ENCODE data around the gene TUBGCP6.

The TUBGCP6 gene, protein sequence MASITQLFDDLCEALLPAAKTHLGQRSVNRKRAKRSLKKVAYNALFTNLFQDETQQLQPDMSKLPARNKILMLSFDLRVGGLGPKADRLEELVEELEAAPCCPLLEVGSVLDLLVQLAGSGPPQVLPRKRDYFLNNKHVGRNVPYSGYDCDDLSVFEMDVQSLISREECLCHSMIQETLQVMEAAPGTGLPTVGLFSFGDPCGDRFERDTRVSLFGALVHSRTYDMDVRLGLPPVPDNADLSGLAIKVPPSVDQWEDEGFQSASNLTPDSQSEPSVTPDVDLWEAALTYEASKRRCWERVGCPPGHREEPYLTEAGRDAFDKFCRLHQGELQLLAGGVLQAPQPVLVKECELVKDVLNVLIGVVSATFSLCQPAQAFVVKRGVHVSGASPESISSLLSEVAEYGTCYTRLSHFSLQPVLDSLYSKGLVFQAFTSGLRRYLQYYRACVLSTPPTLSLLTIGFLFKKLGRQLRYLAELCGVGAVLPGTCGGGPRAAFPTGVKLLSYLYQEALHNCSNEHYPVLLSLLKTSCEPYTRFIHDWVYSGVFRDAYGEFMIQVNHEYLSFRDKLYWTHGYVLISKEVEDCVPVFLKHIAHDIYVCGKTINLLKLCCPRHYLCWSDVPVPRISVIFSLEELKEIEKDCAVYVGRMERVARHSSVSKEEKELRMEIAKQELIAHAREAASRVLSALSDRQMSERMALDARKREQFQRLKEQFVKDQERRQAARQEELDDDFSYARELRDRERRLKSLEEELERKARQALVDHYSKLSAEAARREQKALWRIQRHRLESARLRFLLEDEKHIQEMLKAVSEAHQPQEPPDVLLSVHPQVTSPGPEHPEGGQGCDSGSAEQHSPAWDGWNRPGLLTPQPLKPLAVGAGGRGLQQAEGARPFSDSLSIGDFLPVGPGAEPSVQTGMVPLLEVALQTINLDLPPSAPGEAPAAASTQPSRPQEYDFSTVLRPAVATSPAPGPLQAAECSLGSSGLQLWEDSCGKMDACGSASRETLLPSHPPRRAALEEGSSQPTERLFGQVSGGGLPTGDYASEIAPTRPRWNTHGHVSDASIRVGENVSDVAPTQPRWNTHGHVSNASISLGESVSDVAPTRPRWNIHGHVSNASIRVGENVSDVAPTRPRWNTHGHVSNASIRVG (N-terminal part only)

GRCh38 chr22:50244420-50245213 lies at the start of gene TUBGCP6:
Gene TUBGCP6, minus strand, starts transcription at chr22:50245023. Its CDS starts 564 bp downstream, at chr22:50244459.
- H3K4me3 ChIP-seq (ENCODE audit: low read depth in 1 of 2, low read length in 2 of 2) = peak within 1 kb of the TSS; percentile 97 to 99
- H3K27me3 ChIP-seq (ENCODE audit: insufficient read depth, low read length, poor library complexity) = no peaks in the 10 kb centered on the region
- H3K4me2 ChIP-seq (ENCODE audit: insufficient read depth, low read length) = peak within 1 kb of the TSS; percentile 98
- H2AFZ ChIP-seq (ENCODE audit: low read depth, low read length) = peak within 1 kb of the TSS; percentile 93
- peaks cover 80% of the 10 kb centered on the region for H3K79me2 ChIP-seq (ENCODE audit: insufficient read depth, low read length)
- H3K27ac ChIP-seq (ENCODE audit: low read length) = peak within 1 kb of the TSS; percentile 98
- H3K36me3 ChIP-seq (ENCODE audit: insufficient read depth, low read length) = peaks cover 45% of the 10 kb centered on the region
- DNase-seq (peak; percentile 89), ATAC-seq (ENCODE audit: insufficient read depth, low read depth) (peak; percentile 82)
- peak within 1 kb of the TSS; percentile 87 for H3K9ac ChIP-seq (ENCODE audit: low read depth, low read length)
- no peaks in the 10 kb centered on the region for H3K9me3 ChIP-seq (ENCODE audit: insufficient read depth, low read length, severe bottlenecking)
- TF ChIP-seq EZH2 (IDR thresholded peaks at IDR 0.05; ENCODE audit: borderline replicate concordance, low read depth, low read length, severe bottlenecking) (no peak), CTCF (IDR thresholded peaks at IDR 0.05; ENCODE audit: borderline replicate concordance, extremely low read depth, low read length, poor library complexity, severe bottlenecking) (peak; percentile 33)
- peaks cover 56% of the 10 kb centered on the region for H4K20me1 ChIP-seq (ENCODE audit: insufficient read depth, low read length)
- H3K4me1 ChIP-seq (ENCODE audit: insufficient read depth, low read length) = peaks cover 58% of the 10 kb centered on the region

- ATAC-seq (ENCODE audit: insufficient read depth, low read depth) (no peak), DNase-seq (no peak)
- Histone ChIP-seq H3K4me2 (ENCODE audit: insufficient read depth, low read length) (no peak overlapping the region), H3K4me1 (ENCODE audit: insufficient read depth, low read length) (peaks cover 6% of the 10 kb centered on the region), H3K9me3 (ENCODE audit: insufficient read depth, low read length, severe bottlenecking) (no peaks in the 10 kb centered on the region), H3K27ac (ENCODE audit: low read length) (no peak overlapping the region), H3K9ac (ENCODE audit: low read depth, low read length) (no peak overlapping the region), H3K27me3 (ENCODE audit: insufficient read depth, low read length, poor library complexity) (no peaks in the 10 kb centered on the region), H4K20me1 (ENCODE audit: insufficient read depth, low read length) (peaks cover 13% of the 10 kb centered on the region; the same call in 1 of the 2 replicates), H2AFZ (ENCODE audit: low read depth, low read length) (no peak overlapping the region), H3K79me2 (ENCODE audit: insufficient read depth, low read length) (no peaks in the 10 kb centered on the region), H3K4me3 (ENCODE audit: low read depth in 1 of 2, low read length in 2 of 2) (no peak overlapping the region), H3K36me3 (ENCODE audit: insufficient read depth, low read length) (no peaks in the 10 kb centered on the region)
- no peak for TF ChIP-seq EZH2 (IDR thresholded peaks at IDR 0.05; ENCODE audit: borderline replicate concordance, low read depth, low read length, severe bottlenecking)
- no peak for TF ChIP-seq CTCF (IDR thresholded peaks at IDR 0.05; ENCODE audit: borderline replicate concordance, extremely low read depth, low read length, poor library complexity, severe bottlenecking)
Observed at GRCh38 chr22:50294319-50294656, 49.5 kb upstream of the TUBGCP6 start.

GRCh38 chr22:50293441-50294318 lies 48.9 kb upstream of the TUBGCP6 start:
- Histone ChIP-seq H3K79me2 (ENCODE audit: insufficient read depth, low read length) (no peaks in the 10 kb centered on the region), H3K36me3 (ENCODE audit: insufficient read depth, low read length) (no peaks in the 10 kb centered on the region), H3K9me3 (ENCODE audit: insufficient read depth, low read length, severe bottlenecking) (no peaks in the 10 kb centered on the region), H3K4me2 (ENCODE audit: insufficient read depth, low read length) (no peak overlapping the region), H3K4me1 (ENCODE audit: insufficient read depth, low read length) (peaks cover 6% of the 10 kb centered on the region), H2AFZ (ENCODE audit: low read depth, low read length) (no peak overlapping the region), H4K20me1 (ENCODE audit: insufficient read depth, low read length) (peaks cover 17% of the 10 kb centered on the region; the same call in 1 of the 2 replicates), H3K27ac (ENCODE audit: low read length) (no peak overlapping the region), H3K9ac (ENCODE audit: low read depth, low read length) (no peak overlapping the region), H3K27me3 (ENCODE audit: insufficient read depth, low read length, poor library complexity) (no peaks in the 10 kb centered on the region), H3K4me3 (ENCODE audit: low read depth in 1 of 2, low read length in 2 of 2) (no peak overlapping the region)
- no peak for DNase-seq
- ATAC-seq (ENCODE audit: insufficient read depth, low read depth) = peak; percentile 49; the same call in 1 of the 3 replicates
- TF ChIP-seq EZH2 (IDR thresholded peaks at IDR 0.05; ENCODE audit: borderline replicate concordance, low read depth, low read length, severe bottlenecking) = no peak
- no peak for TF ChIP-seq CTCF (IDR thresholded peaks at IDR 0.05; ENCODE audit: borderline replicate concordance, extremely low read depth, low read length, poor library complexity, severe bottlenecking)
